Natural killer cell (primary cell): Measurements from ENCODE around the gene NPC2. TPM values are rescaled to one million over a fixed set of nuclear protein-coding genes. Genes with fewer than 3 reads are reported as not detected.

Experiments
- ATAC-seq, 3 donors: fragments of 150-1000 bp in 2 of 3; fragments of 200-7000 bp in 1 of 3; cut with Tn5 transposase; 1 replicate in 1 of 3; 2 replicates in 2 of 3; pipeline ENCODE4 v1.10.0; 2021; ENCODE audit warnings: mild to moderate bottlenecking in 2 of 3, moderate library complexity in 2 of 3
- DNase-seq, 2 donors: peaks; one replicate each; pipeline versions ENCODE4 v3.0.0 to v3.0.0-alpha.2; 2013 to 2021; ENCODE audit warnings: mixed read lengths in 1 of 2
- H3K27ac ChIP-seq: one replicate; pipeline ENCODE4 v1.5.1; 2013; ENCODE audit warnings: mild to moderate bottlenecking, low read length
- H3K27me3 ChIP-seq: one replicate; pipeline ENCODE4 v1.6.1; 2013; ENCODE audit warnings: low read length; ENCODE audit not compliant: control insufficient read depth, insufficient read depth
- H3K36me3 ChIP-seq: one replicate; pipeline ENCODE4 v1.6.1; 2013; ENCODE audit warnings: low read length; ENCODE audit not compliant: control insufficient read depth, insufficient read depth
- H3K4me1 ChIP-seq: one replicate; pipeline ENCODE4 v1.6.1; 2013; ENCODE audit warnings: low read length; ENCODE audit not compliant: control insufficient read depth, insufficient read depth
- H3K4me3 ChIP-seq: one replicate; pipeline ENCODE4 v1.5.1; 2013; ENCODE audit warnings: low read length
- H3K9me3 ChIP-seq: one replicate; pipeline ENCODE4 v1.6.1; 2013; ENCODE audit warnings: low read length; ENCODE audit not compliant: control insufficient read depth, insufficient read depth
- H3K27ac Mint-ChIP-seq, 2 donors: one replicate each; pipeline ENCODE4 v1.8.0; 2022; ENCODE audit warnings: mild to moderate bottlenecking in 2 of 2, mixed read lengths in 2 of 2, moderate library complexity in 1 of 2
- H3K27me3 Mint-ChIP-seq, 2 donors: one replicate each; pipeline ENCODE4 v1.8.0; 2022; ENCODE audit warnings: low read depth in 2 of 2, mixed read lengths in 2 of 2
- H3K36me3 Mint-ChIP-seq: one replicate; pipeline ENCODE4 v1.8.0; 2022; ENCODE audit warnings: mixed read lengths
- H3K4me1 Mint-ChIP-seq, 2 donors: one replicate each; pipeline ENCODE4 v1.8.0; 2022; ENCODE audit warnings: mixed read lengths in 2 of 2
- H3K4me3 Mint-ChIP-seq: one replicate; pipeline ENCODE4 v1.8.0; 2022; ENCODE audit warnings: mild to moderate bottlenecking, moderate library complexity, mixed read lengths
- H3K9me3 Mint-ChIP-seq, 2 donors: one replicate each; pipeline ENCODE4 v1.8.0; 2022; ENCODE audit warnings: mixed read lengths in 2 of 2
- CTCF ChIP-seq: fragments of 200-600 bp; IDR thresholded peaks from one replicate; pipeline ENCODE4 v1.8.0; 2022; ENCODE audit warnings: antibody characterized with exemption
- WGBS: methylation state at CpG from one replicate; pipeline ENCODE4 v1.1.7; 2013; ENCODE audit warnings: missing lambda C conversion rate; ENCODE audit not compliant: insufficient coverage; 5-methylcytosine and 5-hydroxymethylcytosine counted together
- intact Hi-C: fragments of 100-400 bp; cut with micrococcal nuclease; formaldehyde crosslinking; loops from one replicate; pipeline ENCODE4 v1.14.2; 2022
- total RNA-seq, 4 donors: library from RNA; stranded (reverse); fragments of 120-200 nt in 1 of 4; gene quantifications; one replicate each; pipeline versions ENCODE4 v1.2.3 to v1.2.4, GENCODE V29; 2013 to 2022

NPC2 gene
- total RNA-seq, 3 donors from 2014 or later (not counting 1 experiment from before 2014, with no cell fraction given): 33.2 to 53.6 (median 33.5) TPM

- Histone ChIP-seq H3K27me3 (no peaks in the 10 kb centered on the region), H3K36me3 (no peaks in the 10 kb centered on the region), H3K27ac (no peak overlapping the region), H3K9me3 (no peaks in the 10 kb centered on the region), H3K4me3 (no peak overlapping the region), H3K4me1 (no peaks in the 10 kb centered on the region)
- Mint-ChIP-seq H3K4me1 (no peaks in the 10 kb centered on the region), H3K27ac (no peak overlapping the region), H3K27me3 (peaks cover 0 to 3% of the 10 kb centered on the region in 2 donors), H3K36me3 (no peaks in the 10 kb centered on the region), H3K9me3 (no peaks in the 10 kb centered on the region), H3K4me3 (no peak overlapping the region)
- TF ChIP-seq CTCF: no peak
- ATAC-seq: no peak
- 37% methylated on average over 7 of the region's 7 CpGs for WGBS
- no peak for DNase-seq
- intact Hi-C loops: no loop called here
Observed at GRCh38 chr14:74533576-74533975, 40.5 kb upstream of the NPC2 start.

GRCh38 chr14:74532246-74532645 lies 39.1 kb upstream of the NPC2 start:
- Histone ChIP-seq H3K27me3 (no peaks in the 10 kb centered on the region), H3K36me3 (no peaks in the 10 kb centered on the region), H3K4me3 (no peak overlapping the region), H3K9me3 (no peaks in the 10 kb centered on the region), H3K27ac (no peak overlapping the region), H3K4me1 (no peaks in the 10 kb centered on the region)
- H3K36me3 Mint-ChIP-seq: no peaks in the 10 kb centered on the region
- 99% methylated on average over 10 of the region's 10 CpGs for WGBS
- DNase-seq (no peak), ATAC-seq (no peak)
- no peak overlapping the region for H3K27ac Mint-ChIP-seq
- no peak for TF ChIP-seq CTCF
- H3K4me1 Mint-ChIP-seq: no peaks in the 10 kb centered on the region
- intact Hi-C loops: no loop called here
- no peaks in the 10 kb centered on the region for H3K9me3 Mint-ChIP-seq
- no peak overlapping the region for H3K4me3 Mint-ChIP-seq
- H3K27me3 Mint-ChIP-seq: peaks cover 0 to 3% of the 10 kb centered on the region in 2 donors

- DNase-seq (no peak), ATAC-seq (no peak)
- no peaks in the 10 kb centered on the region for H3K9me3 Mint-ChIP-seq
- Histone ChIP-seq H3K9me3 (no peaks in the 10 kb centered on the region), H3K4me3 (no peak overlapping the region), H3K27ac (no peak overlapping the region), H3K4me1 (no peaks in the 10 kb centered on the region), H3K27me3 (no peaks in the 10 kb centered on the region), H3K36me3 (no peaks in the 10 kb centered on the region)
- WGBS: 63% methylated on average over 5 of the region's 5 CpGs
- peaks cover 0 to under 1% of the 10 kb centered on the region in 2 donors for H3K4me1 Mint-ChIP-seq
- H3K36me3 Mint-ChIP-seq: no peaks in the 10 kb centered on the region
- H3K27ac Mint-ChIP-seq: no peak overlapping the region
- intact Hi-C loops: no loop called here
- H3K4me3 Mint-ChIP-seq: no peak overlapping the region
- no peak for TF ChIP-seq CTCF
- peaks cover 0 to 3% of the 10 kb centered on the region in 2 donors for H3K27me3 Mint-ChIP-seq
Observed at GRCh38 chr14:74531467-74531866, 38.4 kb upstream of the NPC2 start.

- Mint-ChIP-seq H3K4me1 (peaks cover 0 to 6% of the 10 kb centered on the region in 2 donors), H3K9me3 (no peaks in the 10 kb centered on the region), H3K4me3 (no peak overlapping the region), H3K36me3 (no peaks in the 10 kb centered on the region), H3K27me3 (peaks cover 4 to 6% of the 10 kb centered on the region in 2 donors), H3K27ac (no peak overlapping the region)
- no peak for TF ChIP-seq CTCF
- no peak overlapping the region for H3K27ac ChIP-seq
- H3K9me3 ChIP-seq: no peaks in the 10 kb centered on the region
- no peaks in the 10 kb centered on the region for H3K4me1 ChIP-seq
- intact Hi-C loops: no loop called here
- ATAC-seq: no peak
- H3K36me3 ChIP-seq: no peaks in the 10 kb centered on the region
- H3K4me3 ChIP-seq: no peak overlapping the region
- DNase-seq: no peak
- WGBS: 80% methylated on average over 2 of the region's 3 CpGs
- H3K27me3 ChIP-seq: no peaks in the 10 kb centered on the region
Observed at GRCh38 chr14:74531006-74531405, 37.9 kb upstream of the NPC2 start.
